ENCODE data around the gene CNTNAP2. TPM values are rescaled to one million over a fixed set of nuclear protein-coding genes. Genes with fewer than 3 reads are reported as not detected.

Gene CNTNAP2
- total RNA-seq, 4 donors from 2014 or later: 0.25 to 0.89 (median 0.30) TPM; not detected in 1

- Histone ChIP-seq H3K27me3 (no peaks in the 10 kb centered on the region), H3K4me3 (no peak overlapping the region), H3K27ac (no peak overlapping the region), H3K36me3 (no peaks in the 10 kb centered on the region), H3K4me1 (no peaks in the 10 kb centered on the region), H3K9me3 (no peaks in the 10 kb centered on the region)
- TF ChIP-seq CTCF (IDR thresholded peaks at IDR 0.05): no peak
- TF ChIP-seq POLR2AphosphoS5 (IDR thresholded peaks at IDR 0.05): no peak
- no peak for TF ChIP-seq POLR2A (IDR thresholded peaks at IDR 0.05)
- no peak for TF ChIP-seq EP300 (IDR thresholded peaks at IDR 0.05)
- no peak for DNase-seq (ENCODE audit: low spot score in 2 of 2)
- 94% methylated on average over 4 of the region's 4 CpGs for WGBS
These were observed 1289.0 kb downstream of the CNTNAP2 start for GRCh38 chr7:147405621-147406020.

- H3K4me3 ChIP-seq: no peak overlapping the region
These were observed 1290.0 kb downstream of the CNTNAP2 start for GRCh38 chr7:147406521-147407135.

GRCh38 chr7:147411096-147411495 is 1294.5 kb downstream of the CNTNAP2 start:
- Histone ChIP-seq H3K36me3 (no peaks in the 10 kb centered on the region), H3K4me3 (no peak overlapping the region), H3K9me3 (no peaks in the 10 kb centered on the region), H3K27ac (no peak overlapping the region), H3K4me1 (peaks cover 5% of the 10 kb centered on the region), H3K27me3 (no peaks in the 10 kb centered on the region)
- TF ChIP-seq POLR2AphosphoS5 (IDR thresholded peaks at IDR 0.05) (no peak), CTCF (IDR thresholded peaks at IDR 0.05) (no peak), POLR2A (IDR thresholded peaks at IDR 0.05) (no peak), EP300 (IDR thresholded peaks at IDR 0.05) (no peak)
- DNase-seq (ENCODE audit: low spot score in 2 of 2): no peak

More at GRCh38 chr7:147406521-147407135, 1290.0 kb downstream of the CNTNAP2 start:
- Histone ChIP-seq H3K36me3 (no peaks in the 10 kb centered on the region), H3K27me3 (no peaks in the 10 kb centered on the region), H3K27ac (no peak overlapping the region), H3K4me1 (no peaks in the 10 kb centered on the region), H3K9me3 (no peaks in the 10 kb centered on the region)
- WGBS: 19% methylated on average over 3 of the region's 3 CpGs
- no peak for DNase-seq (ENCODE audit: low spot score in 2 of 2)
- TF ChIP-seq POLR2A (IDR thresholded peaks at IDR 0.05) (no peak), CTCF (IDR thresholded peaks at IDR 0.05) (no peak), EP300 (IDR thresholded peaks at IDR 0.05) (no peak), POLR2AphosphoS5 (IDR thresholded peaks at IDR 0.05) (no peak)

GRCh38 chr7:147412109-147412508 is 1295.5 kb downstream of the CNTNAP2 start:
- H3K27ac ChIP-seq: no peak overlapping the region
- H3K4me1 ChIP-seq: peaks cover 5% of the 10 kb centered on the region
- TF ChIP-seq POLR2AphosphoS5 (IDR thresholded peaks at IDR 0.05): no peak
- TF ChIP-seq CTCF (IDR thresholded peaks at IDR 0.05): no peak
- no peak for TF ChIP-seq POLR2A (IDR thresholded peaks at IDR 0.05)
- no peak for TF ChIP-seq EP300 (IDR thresholded peaks at IDR 0.05)
- DNase-seq (ENCODE audit: low spot score in 2 of 2): no peak
- H3K27me3 ChIP-seq: no peaks in the 10 kb centered on the region
- H3K4me3 ChIP-seq: no peak overlapping the region
- 55% methylated on average over 2 of the region's 2 CpGs for WGBS
- H3K9me3 ChIP-seq: no peaks in the 10 kb centered on the region
- H3K36me3 ChIP-seq: no peaks in the 10 kb centered on the region

GRCh38 chr7:147412782-147413556 is 1296.4 kb downstream of the CNTNAP2 start:
- TF ChIP-seq POLR2A (IDR thresholded peaks at IDR 0.05): no peak
- TF ChIP-seq CTCF (IDR thresholded peaks at IDR 0.05): no peak
- TF ChIP-seq POLR2AphosphoS5 (IDR thresholded peaks at IDR 0.05): no peak
- no peak for TF ChIP-seq EP300 (IDR thresholded peaks at IDR 0.05)
- Histone ChIP-seq H3K36me3 (no peaks in the 10 kb centered on the region), H3K27ac (no peak overlapping the region), H3K27me3 (no peaks in the 10 kb centered on the region), H3K4me3 (no peak overlapping the region), H3K9me3 (no peaks in the 10 kb centered on the region), H3K4me1 (peaks cover 5% of the 10 kb centered on the region)
- WGBS: 28% methylated on average over 8 of the region's 8 CpGs
- no peak for DNase-seq (ENCODE audit: low spot score in 2 of 2)

Measured in suprapubic skin (tissue), 4 donors.